GM19467 (cell line): ENCODE measurements around the gene TSHZ2.
"Not testable (repeated sequence)": the region's sequence is repeated elsewhere in the genome, so short reads cannot be mapped to it uniquely, and the experiment has no call there.

Source experiments
- ATAC-seq: cut with Tn5 transposase; IDR thresholded peaks from one replicate; pipeline ENCODE4 v1.9.1; 2021; ENCODE audit warnings: mild to moderate bottlenecking, moderate library complexity; ENCODE audit not compliant: unreplicated experiment

TSHZ2 gene

DNA sequence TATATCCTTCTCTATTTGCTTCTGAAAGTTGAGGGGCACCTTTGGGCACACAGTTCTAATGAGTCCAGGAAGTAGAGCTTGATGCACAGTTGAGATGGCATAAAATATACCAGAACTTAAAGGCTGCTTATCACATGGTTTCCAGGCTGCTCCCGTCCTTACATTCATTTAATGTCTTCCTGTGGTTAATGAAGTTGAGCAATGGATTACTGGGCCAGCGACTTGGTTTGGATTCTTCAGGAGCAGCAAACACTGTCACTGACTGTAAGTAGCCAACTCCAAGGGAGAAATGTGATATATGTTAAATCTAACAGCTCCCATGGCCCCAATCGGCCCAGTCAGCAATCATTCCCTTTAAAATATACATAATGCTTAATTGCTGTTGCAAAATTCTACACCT, 9.0 kb upstream of the TSHZ2 start:
- no peak for ATAC-seq

DNA sequence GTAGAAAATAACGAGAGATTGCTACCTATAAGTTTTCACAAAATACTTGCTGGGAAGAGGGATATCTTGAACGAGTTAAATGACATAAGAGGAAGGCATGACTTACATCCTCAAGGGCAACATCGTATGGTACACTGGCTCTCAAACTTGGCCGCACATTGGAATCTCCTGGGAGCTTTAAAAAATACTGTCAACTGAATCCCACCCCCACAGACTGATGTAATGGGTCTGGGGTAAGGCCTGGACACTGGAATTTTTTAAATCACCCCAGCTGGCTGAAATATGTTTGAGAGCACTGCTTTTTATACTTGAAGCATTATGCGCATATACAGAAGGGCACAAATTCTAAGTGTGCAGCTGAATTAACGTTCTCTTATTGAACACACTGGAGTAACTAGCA, 8.0 kb upstream of the TSHZ2 start:
- no peak for ATAC-seq

DNA sequence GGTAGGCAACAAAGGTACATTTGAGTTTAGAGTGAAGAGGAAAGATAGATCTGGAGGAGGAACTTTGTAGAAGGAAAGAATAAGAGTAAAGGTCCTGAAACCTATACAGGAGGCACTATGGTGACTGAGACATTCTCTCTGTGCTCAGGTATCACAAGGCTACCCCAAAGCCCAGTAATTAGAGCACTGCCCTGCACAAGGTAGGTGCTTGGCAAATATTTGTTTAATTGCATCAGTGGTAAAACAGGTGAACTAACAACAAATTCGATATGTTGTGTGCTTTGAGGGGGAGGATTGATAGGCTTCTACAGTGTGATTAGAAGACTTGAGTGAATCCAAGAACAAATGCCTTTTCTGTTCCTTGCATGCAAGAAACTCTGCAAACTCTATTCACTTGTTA, 6.8 kb upstream of the TSHZ2 start:
- ATAC-seq = no peak

DNA sequence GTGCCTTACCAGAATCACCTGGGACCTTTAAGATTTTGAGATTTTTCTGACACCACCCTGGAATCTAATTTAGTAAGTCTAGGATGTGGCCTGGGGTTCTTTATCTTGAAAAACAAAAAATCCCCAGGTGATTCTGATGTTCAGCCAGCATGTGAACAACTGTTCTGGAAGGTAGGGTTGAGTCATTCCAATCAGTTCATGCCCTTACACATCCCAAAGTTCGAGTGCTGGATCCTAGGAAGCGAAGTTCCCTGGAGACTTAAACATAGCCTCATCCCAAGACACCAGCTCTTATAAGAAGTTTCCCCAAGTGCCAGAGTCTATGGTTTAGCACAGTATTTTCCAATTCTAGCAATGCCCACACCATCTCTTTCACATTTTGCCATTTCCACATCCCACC, 6.3 kb upstream of the TSHZ2 start:
- ATAC-seq = no peak

DNA sequence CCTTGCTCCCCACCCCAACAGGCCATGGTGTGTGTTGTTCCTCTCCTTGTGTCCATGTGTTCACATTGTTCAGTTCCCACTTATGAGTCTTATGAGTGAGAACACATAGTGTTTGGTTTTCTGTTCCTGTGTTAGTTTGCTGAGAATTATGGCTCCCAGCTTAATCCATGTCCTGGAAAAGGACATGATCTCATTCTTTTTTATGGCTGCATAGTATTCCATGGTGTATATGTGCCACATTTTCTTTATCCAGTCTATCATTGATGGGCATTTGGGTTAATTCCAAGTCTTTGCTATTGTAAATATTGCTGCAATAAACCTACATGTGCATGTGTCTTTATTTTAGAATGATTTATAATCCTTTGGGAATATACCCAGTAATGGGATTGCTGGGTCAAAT, 5.6 kb upstream of the TSHZ2 start:
- ATAC-seq = not testable (repeated sequence)

DNA sequence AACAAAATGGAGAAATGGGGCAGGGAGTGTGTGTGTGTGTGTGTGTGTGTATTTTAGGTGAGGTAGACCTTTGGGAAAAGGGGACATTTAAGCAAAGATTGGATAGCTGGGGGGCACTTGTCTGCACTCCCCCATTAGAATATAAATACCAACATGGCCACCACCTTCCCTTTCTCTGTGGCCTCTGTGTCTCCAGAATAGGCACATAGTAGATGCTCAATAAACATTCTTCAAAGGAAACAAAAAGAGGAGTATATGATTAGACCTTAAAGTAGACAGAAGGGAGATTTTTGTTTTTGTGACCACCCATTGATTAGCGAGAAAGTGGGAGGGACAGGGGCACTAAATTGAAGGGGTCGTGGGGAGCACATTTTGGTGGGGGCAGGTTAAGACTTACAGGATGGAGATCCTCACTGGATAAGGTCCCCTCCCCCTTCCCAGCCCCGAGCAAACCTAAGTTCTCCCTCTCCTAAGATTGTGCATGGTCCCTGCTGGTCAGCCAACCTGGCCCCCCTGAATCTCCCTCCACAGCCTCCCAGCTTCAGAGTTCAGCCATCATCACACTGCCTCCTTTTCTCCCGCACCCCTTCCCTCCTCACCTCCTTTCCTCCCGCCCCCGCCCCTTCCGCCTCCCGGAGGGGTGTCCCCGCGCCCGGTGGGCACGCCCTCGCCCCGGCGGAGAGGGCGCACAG, 514 bp upstream of the TSHZ2 start:
- ATAC-seq = no peak

DNA sequence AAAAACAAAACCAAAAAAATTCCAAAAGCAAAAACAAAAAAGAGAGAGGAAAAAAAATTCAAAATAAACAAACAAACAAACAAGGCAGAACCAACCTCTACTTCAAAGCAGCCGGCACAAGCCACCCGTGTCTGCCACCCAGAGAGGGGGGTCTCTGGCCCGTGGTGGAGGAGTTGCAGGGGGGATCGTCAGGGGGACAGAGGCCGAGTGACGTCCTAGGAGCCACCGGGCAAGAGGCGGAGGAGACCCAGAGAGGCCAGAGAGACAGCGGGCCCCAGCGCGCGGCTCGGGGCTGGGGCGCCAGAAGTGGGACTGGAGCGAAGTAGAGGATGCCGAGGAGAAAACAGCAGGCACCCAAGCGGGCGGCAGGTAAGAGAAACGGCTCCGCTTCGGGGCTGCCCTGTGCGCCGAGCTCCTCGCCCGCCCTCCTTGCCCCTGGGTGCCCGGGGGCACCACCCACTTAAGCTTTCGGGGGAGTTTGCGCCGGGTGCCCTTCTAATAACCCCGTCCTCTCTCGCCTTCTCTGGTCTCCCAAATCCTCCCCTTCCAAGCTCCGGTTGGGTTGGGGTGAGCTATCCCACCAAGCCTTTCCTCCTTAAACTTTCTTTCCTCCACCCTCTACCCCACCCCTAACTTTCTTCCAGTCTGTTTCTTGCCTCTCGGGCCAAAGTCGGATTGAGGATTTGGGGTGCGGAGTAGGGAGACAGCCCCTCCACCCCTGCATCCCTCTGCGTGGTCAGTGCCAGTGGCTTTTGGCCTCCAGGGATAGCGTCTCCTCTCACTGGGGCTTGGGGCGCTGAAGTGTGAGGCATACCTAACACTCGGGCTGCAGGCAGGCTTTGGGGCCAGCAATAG, 1.0 kb downstream of the TSHZ2 start:
- ATAC-seq = no peak

DNA sequence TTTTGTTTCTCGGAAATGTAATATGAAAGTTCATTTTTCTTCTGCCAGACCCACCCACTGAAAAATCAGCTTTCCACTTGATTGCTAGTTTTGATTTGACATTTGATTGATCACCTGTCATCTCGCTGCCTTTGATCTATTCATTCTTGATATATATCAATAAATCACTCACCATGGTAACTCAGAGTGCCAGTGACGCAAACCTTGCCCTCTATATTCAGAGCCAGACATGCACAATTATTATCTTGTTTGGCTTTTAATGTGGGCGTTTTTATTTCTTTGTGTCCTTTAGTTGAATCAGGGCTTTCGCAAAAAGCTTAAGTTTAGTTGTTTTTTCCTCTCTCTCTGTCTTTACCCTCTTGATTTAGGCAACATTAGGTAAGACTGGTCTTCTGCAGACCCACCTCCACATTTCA, 2.0 kb downstream of the TSHZ2 start:
- ATAC-seq = no peak

DNA sequence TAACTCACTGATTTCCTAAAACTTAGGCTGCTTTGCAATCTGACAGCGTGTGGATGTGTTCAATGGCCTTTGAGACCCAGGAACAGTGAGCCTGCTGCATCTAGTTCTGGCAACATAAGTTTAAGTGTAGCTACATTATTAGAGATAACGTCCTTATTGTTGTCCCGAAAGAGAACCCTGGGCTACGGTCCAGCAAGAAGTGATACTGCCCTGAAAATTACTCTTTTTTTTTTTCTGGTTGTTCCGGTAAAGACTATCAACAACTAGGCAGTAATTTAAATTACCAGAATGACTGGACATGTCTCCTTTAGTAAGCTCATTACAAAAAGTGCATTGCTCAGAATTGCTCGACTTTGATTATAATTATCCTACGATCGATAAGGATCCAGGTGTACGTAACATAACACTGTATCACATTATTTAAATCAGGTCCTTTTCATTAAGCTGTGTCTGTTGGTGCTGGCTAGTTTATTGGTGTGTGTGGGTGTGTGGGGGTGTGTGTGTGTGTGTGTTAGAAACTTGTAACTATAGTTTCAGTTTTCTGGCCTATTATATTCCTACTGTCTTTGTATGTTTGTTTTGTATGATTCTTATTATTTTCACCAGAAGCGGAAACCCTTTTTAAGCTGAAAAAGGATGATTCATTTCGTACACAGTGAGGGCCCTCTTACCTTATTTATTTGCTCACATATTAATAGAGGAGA, 3.0 kb downstream of the TSHZ2 start:
- ATAC-seq = no peak

DNA sequence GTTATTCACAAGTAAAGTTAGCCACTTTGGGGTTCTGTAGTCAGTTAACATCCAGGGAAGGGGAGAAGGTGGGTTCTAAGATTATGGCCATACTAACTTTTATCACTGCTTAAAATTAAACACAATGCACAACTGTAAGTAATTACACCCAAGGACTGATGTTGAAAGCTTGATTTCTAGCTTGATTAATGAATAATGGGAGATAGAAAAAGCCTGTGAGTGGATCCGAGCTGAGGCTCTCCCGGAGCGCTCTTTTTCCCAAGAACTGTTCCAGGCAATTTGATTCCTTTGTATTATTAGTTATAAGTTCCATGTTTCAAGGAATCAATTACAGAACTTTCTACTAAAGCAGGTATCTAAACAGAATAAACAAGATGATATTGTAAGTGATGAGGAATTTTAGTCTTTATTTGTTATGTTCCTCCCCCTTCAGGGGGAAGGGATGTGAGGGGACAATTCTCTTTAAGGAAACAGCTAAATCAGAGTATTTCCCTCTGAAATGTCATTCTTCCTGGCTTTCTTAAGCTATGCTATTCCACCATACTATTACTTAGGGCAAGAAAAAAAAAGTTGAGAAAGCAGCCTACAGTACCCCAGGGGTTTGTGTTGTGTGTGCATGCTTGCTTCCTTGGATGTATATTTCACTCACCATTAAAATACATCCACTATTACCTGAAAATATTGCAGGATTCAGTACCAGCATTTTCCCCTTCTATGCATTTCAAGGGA, 3.8 kb downstream of the TSHZ2 start:
- no peak for ATAC-seq

DNA sequence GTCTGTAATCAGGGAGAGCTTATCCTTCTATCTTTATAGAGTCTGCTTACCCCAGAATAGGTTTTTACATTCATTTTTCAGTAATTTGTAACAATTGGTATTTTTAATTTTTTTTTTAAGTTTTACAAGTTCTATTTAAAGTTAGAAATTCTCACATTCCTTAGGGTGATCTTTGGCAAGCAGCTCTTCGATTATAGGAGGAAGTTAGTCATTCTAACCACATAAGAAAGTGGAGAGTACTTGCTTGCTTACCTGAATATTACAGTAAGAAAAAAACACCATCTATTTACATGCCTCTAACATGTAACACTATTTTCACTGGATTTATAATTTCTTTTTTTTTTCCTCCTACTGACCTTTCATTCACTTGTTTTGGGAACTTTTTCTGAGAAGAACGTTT, 6.7 kb downstream of the TSHZ2 start:
- no peak for ATAC-seq

DNA sequence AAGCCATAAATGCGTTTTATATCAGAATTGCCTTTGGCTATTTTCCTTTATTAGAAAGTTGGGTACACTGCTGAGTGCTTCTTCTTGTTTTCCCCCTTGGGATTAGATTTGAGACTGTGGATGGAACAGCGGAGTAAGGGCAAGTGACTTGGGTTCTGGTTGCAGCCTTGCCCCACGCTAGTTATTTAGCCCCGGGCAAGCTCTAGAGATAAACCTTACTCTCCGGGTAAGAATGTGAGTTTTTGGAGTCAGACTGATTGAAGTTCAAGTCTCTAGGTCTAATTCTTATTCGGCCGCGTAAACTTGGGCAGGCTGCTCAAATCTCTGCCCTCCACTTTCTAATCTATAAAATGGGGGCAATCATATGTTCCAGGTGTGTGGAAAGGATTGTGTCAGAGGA, 8.9 kb downstream of the TSHZ2 start:
- no peak for ATAC-seq

DNA sequence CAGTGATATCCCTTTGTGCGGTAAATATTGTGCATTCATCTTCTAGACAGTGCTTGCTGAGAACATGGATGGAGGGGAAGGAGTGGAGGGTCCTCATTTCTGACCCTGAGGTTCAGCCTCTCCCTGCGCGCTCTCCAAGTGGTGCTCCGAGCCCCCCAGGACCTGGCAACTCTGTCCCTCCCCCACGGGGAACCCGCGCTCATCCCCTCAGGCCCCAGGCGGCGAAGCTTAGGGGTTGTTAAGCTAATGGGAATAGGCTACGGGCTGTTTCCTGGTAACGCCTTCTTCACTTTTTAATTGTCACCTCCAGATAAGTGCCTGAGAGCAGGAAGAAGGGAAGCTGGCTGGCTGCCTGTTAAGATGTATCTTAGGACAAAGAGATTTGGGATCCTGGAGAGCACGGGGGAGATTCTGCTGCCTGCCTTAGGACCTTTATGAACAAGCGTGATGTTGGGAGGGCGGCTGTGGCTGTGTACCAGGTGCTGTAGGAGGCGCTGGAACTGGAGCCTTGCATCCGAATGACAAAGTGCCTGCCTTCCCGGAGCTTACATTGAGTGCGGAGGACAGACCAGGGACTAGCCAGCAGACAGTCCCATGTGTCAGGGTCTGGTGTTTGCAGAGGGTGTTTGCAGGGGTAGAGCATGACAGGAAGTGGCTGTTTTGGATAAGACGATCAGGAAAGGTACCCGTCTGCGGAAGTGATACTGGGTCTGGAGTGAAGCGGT, 11.7 kb downstream of the TSHZ2 start:
- no peak for ATAC-seq

DNA sequence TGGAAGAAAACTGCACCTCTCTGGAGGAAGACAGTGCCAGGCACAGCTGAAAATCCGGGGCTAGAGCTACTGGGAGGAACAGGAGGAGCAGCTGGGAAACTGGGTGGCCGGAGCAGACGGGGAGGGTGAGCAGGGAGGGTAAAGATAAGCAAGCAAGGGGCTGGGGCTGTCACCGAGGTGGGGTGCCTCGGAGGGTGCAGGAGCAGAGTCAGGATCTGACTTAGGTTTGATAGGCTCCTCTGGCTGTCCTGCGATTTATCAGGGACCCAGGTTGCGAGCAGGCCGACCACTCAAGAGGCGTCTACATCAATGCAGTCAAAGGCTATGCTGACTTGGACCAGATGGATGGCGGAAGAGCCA, 12.3 kb downstream of the TSHZ2 start:
- no peak for ATAC-seq

DNA sequence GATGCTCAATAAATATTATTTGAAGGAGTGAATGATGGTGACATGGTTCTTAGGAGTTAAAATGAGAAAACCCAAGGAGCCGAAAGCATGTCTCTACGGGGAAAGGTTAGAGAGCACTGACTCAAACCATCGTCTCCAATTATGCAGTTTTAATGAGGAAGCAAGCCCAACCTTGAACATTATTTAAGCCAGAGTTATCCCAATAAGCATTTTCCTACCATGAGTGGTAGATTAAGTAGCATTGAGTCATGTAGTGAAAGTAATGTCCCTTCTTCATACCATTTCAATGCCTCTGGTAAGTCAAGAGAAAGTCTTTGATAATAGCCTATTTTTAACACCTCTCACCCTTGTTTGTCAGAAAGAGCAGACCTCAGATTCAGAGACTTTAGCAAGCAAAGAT, 13.5 kb downstream of the TSHZ2 start:
- ATAC-seq = no peak

DNA sequence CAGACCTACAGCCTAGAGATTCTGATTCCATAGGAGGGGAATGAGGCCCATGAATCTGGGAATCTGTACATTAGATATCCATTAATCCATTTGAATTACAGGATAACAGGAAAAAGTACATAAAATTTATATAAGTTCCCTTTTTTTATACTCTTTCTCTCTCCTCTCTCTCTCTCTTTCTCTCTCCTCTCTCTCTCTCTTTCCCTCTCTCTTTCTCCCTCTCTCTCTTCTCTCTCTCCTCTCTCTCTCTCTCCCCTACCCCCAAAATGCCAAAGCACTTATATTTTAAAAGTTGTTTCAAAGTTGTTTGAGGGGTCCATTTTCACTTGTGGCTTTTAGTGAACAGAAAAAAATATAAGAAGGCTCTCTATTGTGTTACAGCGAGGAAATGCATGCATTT, 15.1 kb downstream of the TSHZ2 start:
- ATAC-seq = no peak

DNA sequence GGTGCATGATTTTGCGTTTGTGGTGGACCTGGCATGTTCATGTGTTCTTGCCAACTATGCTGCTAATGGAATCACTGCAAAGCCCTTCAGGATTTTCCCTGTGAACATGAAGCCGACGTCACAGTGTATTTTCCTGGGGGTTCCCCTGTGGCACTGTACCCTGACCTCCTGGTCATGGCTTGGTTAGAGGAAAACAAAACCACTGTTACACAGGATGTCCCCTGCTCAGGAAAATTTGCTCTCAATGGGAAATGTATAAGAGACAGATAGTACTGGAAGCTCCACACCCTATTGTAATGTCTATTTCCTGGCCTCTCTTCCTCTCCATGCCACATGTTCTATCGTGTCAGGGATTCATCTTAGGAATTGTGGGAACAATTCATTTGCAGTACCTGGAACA, 19.7 kb downstream of the TSHZ2 start:
- ATAC-seq = no peak

DNA sequence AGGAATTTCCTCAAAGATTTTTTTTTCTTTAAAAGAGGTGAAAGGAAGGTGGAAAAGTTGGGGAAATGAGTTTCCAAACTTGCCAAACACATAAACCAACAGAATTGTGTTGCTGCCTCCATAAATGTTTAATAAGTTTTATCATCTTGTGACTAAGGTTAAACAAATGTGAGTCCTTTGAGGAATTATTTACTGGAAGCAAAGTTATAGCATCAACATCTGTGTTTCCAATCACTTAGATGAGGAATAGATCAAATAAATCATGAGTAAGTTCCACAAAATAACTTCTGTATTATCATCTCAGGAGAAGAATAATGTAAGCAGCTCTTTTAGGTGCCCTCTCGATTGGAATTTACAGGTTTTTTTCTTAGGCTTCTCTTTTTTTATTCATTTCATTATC, 20.5 kb downstream of the TSHZ2 start:
- no peak for ATAC-seq

DNA sequence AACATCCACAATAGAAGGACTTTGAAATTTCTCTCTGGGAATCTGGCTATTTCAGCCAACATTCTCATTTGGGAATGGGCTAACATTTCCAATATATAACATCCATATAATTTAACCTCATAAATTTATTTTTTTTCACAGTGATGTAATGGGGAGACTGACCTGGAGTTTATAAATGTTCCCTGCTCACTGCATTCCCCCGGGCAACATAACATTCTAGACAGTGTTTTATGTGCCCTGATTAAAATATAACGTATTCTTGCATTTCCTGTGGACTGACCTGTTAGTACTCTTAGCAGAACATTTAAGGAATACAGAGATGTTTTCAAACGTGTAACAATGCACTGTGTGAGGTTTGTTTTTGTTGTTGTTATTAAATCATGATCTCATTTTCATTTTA, 20.9 kb downstream of the TSHZ2 start:
- ATAC-seq = no peak

DNA sequence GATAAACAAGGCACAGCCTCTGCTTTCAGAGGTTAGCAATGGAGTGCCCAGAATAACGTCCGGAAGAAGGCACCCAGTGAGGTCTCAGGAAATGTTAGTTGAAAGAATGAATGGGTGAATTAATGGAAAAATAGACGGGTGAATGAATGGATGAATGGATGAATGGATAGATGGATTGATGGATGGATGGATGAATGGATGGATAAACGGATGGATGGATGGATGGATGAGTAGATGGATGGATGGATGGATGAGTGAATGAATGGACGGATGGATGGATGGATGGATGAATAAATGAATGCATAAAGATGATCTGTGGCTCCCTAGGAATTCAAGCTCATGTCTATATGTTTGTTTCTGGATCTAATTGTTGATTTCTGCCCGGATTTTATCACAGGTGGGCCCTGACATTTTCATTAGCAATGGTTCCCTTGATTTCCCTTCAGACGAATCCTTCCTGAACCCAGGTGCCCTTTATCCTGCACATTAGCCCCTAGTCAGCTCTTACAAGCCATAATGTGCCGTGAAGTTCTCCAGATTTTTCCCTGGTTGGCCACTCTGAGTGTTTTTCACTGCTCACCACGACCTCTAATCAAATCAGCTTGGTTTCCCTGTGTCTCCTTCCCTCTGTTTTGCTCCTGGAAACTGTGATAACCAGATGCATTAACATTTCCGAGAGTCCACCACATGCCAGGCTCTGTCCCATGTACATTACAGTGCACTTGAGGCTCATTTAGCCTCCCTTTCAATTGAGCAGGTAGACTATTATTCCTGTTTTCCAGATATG, 22.2 kb downstream of the TSHZ2 start:
- ATAC-seq = no peak
